ENCODE results near the gene S100PBP.

DNA sequence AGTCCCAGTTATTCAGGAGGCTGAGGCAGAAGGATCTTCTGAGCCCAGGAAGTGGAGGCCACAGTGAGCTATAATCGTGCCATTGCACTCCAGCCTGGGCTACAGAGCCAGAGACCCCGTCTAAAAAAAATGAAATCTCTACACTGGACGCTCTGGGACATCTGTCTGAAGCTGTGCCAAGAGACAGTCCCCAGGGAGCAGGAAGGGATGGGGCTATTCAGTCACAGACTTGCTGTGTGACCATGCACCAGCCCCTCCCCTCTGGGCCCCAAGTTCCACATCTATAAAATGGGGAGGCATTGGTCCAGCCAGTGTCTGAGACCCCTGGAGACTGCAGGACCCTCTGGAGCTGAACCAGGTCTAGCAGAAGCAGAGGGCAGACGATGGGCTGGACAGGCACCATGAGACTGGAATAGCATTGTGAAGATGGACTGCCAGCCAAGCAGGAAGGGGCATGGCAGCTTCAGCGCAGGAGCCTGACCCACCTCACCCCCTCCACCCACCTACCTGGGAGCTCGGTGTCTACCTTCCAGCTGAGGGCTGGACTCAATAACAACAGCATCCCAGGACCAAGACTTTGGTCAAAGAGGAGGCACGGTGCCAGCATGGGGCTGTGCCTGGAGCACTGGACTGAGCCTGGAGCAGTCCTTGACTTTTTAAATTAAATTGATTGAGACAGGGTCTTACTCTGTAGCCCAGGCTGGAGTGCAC lies 82.3 kb downstream of the S100PBP start:
- TF ChIP-seq, protein P1, sequence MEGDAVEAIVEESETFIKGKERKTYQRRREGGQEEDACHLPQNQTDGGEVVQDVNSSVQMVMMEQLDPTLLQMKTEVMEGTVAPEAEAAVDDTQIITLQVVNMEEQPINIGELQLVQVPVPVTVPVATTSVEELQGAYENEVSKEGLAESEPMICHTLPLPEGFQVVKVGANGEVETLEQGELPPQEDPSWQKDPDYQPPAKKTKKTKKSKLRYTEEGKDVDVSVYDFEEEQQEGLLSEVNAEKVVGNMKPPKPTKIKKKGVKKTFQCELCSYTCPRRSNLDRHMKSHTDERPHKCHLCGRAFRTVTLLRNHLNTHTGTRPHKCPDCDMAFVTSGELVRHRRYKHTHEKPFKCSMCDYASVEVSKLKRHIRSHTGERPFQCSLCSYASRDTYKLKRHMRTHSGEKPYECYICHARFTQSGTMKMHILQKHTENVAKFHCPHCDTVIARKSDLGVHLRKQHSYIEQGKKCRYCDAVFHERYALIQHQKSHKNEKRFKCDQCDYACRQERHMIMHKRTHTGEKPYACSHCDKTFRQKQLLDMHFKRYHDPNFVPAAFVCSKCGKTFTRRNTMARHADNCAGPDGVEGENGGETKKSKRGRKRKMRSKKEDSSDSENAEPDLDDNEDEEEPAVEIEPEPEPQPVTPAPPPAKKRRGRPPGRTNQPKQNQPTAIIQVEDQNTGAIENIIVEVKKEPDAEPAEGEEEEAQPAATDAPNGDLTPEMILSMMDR (IDR thresholded peaks at IDR 0.05) = no peak
- TF ChIP-seq POLR2A (IDR thresholded peaks at IDR 0.05) = no peak
- TF ChIP-seq POLR2AphosphoS5 (IDR thresholded peaks at IDR 0.05) = no peak
